K562 (cell line): Measurements from ENCODE around the gene TMEM247. TPM values are rescaled to one million over a fixed set of nuclear protein-coding genes. Genes with fewer than 3 reads are reported as not detected.

ENCODE experiments used
- ATAC-seq: fragments of 200-7000 bp; cut with Tn5 transposase; 3 replicates; pipeline ENCODE4 v1.9.1; 2020; ENCODE audit warnings: moderate library complexity
- BruUV-seq: library from RNA; stranded (reverse); fragments of 400-500 nt; replicated peaks from 2 replicates; lab custom pipeline; 2021; lab: Mats Ljungman, UMichigan
- CTCF ChIA-PET: fragments of 300-600 bp; formaldehyde crosslinking; extraction: SDS; loops from one replicate; lab custom pipeline; 2021; ENCODE audit warnings: low intra/inter-chr PET ratio; lab: Yijun Ruan, JAX
- POLR2A ChIA-PET: fragments of 300-600, 350-650 bp; sonication (Branson Sonifier 250); formaldehyde crosslinking; extraction: SDS; loops from one replicate; lab custom pipeline; 2021; ENCODE audit warnings: antibody characterized with exemption, inconsistent platforms; lab: Yijun Ruan, JAX
- DNase-seq, 4 experiments: peaks; one replicate each; pipeline versions ENCODE4 v3.0.0 to v3.0.0-alpha.2; 2011 to 2018; ENCODE audit warnings: low spot score in 3 of 4, mixed read lengths in 3 of 4; ENCODE audit errors: extremely low read depth in 1 of 4
- FAIRE-seq: peaks from 2 replicates; lab custom pipeline; 2011; peaks lifted over from hg19 to GRCh38; lab: Jason Lieb, UNC
- H2AFZ ChIP-seq: 2 replicates; pipeline ENCODE4 v1.6.0; 2011; ENCODE audit warnings: low read depth, low read length, control low read depth, inconsistent platforms
- H3K27ac ChIP-seq: fragments of 200-600 bp; 3 replicates; pipeline ENCODE4 v1.8.0; 2011; ENCODE audit warnings: low read depth, mild to moderate bottlenecking, control low read depth, inconsistent platforms, low read length, moderate library complexity, mixed read lengths; ENCODE audit errors: extremely low read depth
- H3K27me3 ChIP-seq, 2 experiments: fragments of 300-600 bp in 1 of 2; 2 replicates in 1 of 2; 3 replicates in 1 of 2; pipeline versions ENCODE4 v1.6.0 to v1.8.0; 2011; ENCODE audit warnings: inconsistent platforms in 2 of 2, low read length in 2 of 2, mild to moderate bottlenecking in 1 of 2, mixed read lengths in 1 of 2, moderate library complexity in 1 of 2; ENCODE audit not compliant: control insufficient read depth in 2 of 2, insufficient read depth in 2 of 2
- H3K36me3 ChIP-seq: fragments of 300-600 bp; 3 replicates; pipeline ENCODE4 v1.8.0; 2011; ENCODE audit warnings: mild to moderate bottlenecking, low read length, inconsistent platforms; ENCODE audit not compliant: control insufficient read depth, insufficient read depth
- H3K4me1 ChIP-seq, 2 experiments: fragments of 200-600 bp in 1 of 2; replicated peaks in 1 of 2; 2 replicates in 1 of 2; 3 replicates in 1 of 2; pipeline versions ENCODE4 v1.5.1 to v1.8.0; 2011; ENCODE audit warnings: inconsistent platforms in 2 of 2, low read length in 2 of 2, mild to moderate bottlenecking in 1 of 2, mixed read lengths in 1 of 2, moderate library complexity in 1 of 2; ENCODE audit not compliant: control insufficient read depth in 2 of 2, insufficient read depth in 2 of 2
- H3K4me2 ChIP-seq: 2 replicates; pipeline ENCODE4 v1.6.1; 2011; ENCODE audit warnings: low read length, control low read depth, inconsistent platforms, mixed read lengths; ENCODE audit not compliant: insufficient read depth
- H3K4me3 ChIP-seq: fragments of 200-600 bp; sonication (generic), shearing (Covaris generic); 2 replicates; pipeline ENCODE4 v1.5.1; 2016; ENCODE audit warnings: control low read depth, inconsistent platforms
- H3K79me2 ChIP-seq: fragments of 200-600 bp; 3 replicates; pipeline ENCODE4 v1.8.0; 2011; ENCODE audit warnings: low read length, inconsistent platforms; ENCODE audit not compliant: control insufficient read depth, insufficient read depth
- H3K9ac ChIP-seq, 2 experiments: 2 replicates each; pipeline versions ENCODE4 v1.6.0 to v1.6.1; 2011; ENCODE audit warnings: low read depth in 2 of 2, low read length in 2 of 2, control low read depth in 1 of 2, inconsistent platforms in 1 of 2, mild to moderate bottlenecking in 1 of 2, mixed read lengths in 1 of 2; ENCODE audit not compliant: insufficient read depth in 1 of 2
- H3K9me1 ChIP-seq: one replicate; pipeline ENCODE4 v1.6.0; 2011; ENCODE audit warnings: inconsistent platforms, mild to moderate bottlenecking, low read length, moderate library complexity; ENCODE audit not compliant: control insufficient read depth, insufficient read depth
- H3K9me3 ChIP-seq: replicated peaks from 2 replicates; pipeline ENCODE4 v1.5.1; 2011; ENCODE audit warnings: low read depth, low read length, inconsistent platforms; ENCODE audit not compliant: control insufficient read depth, insufficient read depth
- H4K20me1 ChIP-seq: replicated peaks from 2 replicates; pipeline ENCODE4 v1.6.1; 2011; ENCODE audit warnings: low read length, inconsistent platforms, mixed read lengths; ENCODE audit not compliant: control insufficient read depth, insufficient read depth
- ARID1B ChIP-seq: fragments of 450-650 bp; IDR thresholded peaks from 2 replicates; pipeline ENCODE4 v1.6.1; 2016; ENCODE audit warnings: antibody characterized with exemption, mild to moderate bottlenecking, inconsistent platforms
- HMG20A ChIP-seq: fragments of 450-650 bp; formaldehyde crosslinking; conservative IDR thresholded peaks from 2 replicates; pipeline ENCODE4 v1.4.0; 2020; ENCODE audit warnings: mild to moderate bottlenecking, mixed read lengths
- KLF10 ChIP-seq: fragments of 250-450 bp; sonication (Bioruptor Pico); IDR thresholded peaks from 2 replicates; pipeline ENCODE4 v1.6.1; 2021; ENCODE audit warnings: matching md5 sums
- L3MBTL2 ChIP-seq: fragments of 450-650 bp; IDR thresholded peaks from 2 replicates; pipeline ENCODE4 v1.6.1; 2016; ENCODE audit warnings: mild to moderate bottlenecking, moderate library complexity
- VEZF1 ChIP-seq: fragments of 200-800 bp; sonication (Bioruptor generic); IDR thresholded peaks from 2 replicates; pipeline ENCODE4 v1.6.1; 2017; ENCODE audit warnings: missing genetic modification characterization, missing compliant biosample characterization
- ZNF24 ChIP-seq: fragments of 450-650 bp; IDR thresholded peaks from 2 replicates; pipeline ENCODE4 v1.6.1; 2016
- ZNF263 ChIP-seq: sonication (generic); formaldehyde crosslinking; IDR thresholded peaks from 2 replicates; pipeline ENCODE4 v1.8.0; 2022; ENCODE audit warnings: mild to moderate bottlenecking, missing genetic modification reagents, borderline replicate concordance
- WGBS: fragments of 100-300 bp; shearing (Covaris generic); methylation state at CpG from one replicate; pipeline ENCODE4 v1.1.6; 2016; ENCODE audit warnings: low coverage, mixed read lengths; ENCODE audit not compliant: insufficient coverage; ENCODE audit errors: missing lambda C conversion rate; 5-methylcytosine and 5-hydroxymethylcytosine counted together
- in situ Hi-C: fragments of 300-500 bp; cut with MboI; formaldehyde crosslinking; loops from 4 replicates; pipeline ENCODE4 v1.15.0; 2018; ENCODE audit warnings: inconsistent platforms, mixed read lengths
- intact Hi-C: fragments of 100-400 bp; cut with micrococcal nuclease; formaldehyde crosslinking; loops from 2 replicates; pipeline ENCODE4 v1.14.2; 2022
- polyA plus RNA-seq, 8 experiments: library from polyadenylated mRNA; depleted of rRNA in 4 of 8; stranded (reverse) in 5 of 8; unstranded in 3 of 8; fragments of >200 nt; fragmentation: Nextera tagmentation in 2 of 8; fragmentation: Illumina TruSeq in 1 of 8; extraction: Ambion mirVana in 2 of 8; extraction: Trizol in 1 of 8; gene quantifications; 2 replicates each; pipeline versions ENCODE4 v1.2.1 to v1.2.3, GENCODE V29; 2011 to 2014; ENCODE audit warnings: inconsistent platforms in 1 of 8, missing spikeins in 1 of 8
- total RNA-seq, 7 experiments: library from RNA; depleted of rRNA in 6 of 7; stranded (reverse); fragments of >200 nt in 6 of 7; fragmentation: Illumina TruSeq in 2 of 7; extraction: Trizol in 2 of 7; gene quantifications; 2 replicates each; pipeline versions ENCODE4 v1.2.1 to v1.2.3, GENCODE V29; 2011 to 2021; ENCODE audit warnings: low replicate concordance in 1 of 7

TMEM247 gene
- total and polyA plus RNA-seq, 9 of the 15 experiments (the other 6 are each of a cell fraction or from before 2014, with no cell fraction given) = 0.24 to 4.7 (median 3.1) TPM

GRCh38 chr2:46470114-46470628, 9.2 kb upstream of the TMEM247 start:
- Histone ChIP-seq H3K9me3 (no peaks in the 10 kb centered on the region), H3K36me3 (no peaks in the 10 kb centered on the region), H3K79me2 (no peaks in the 10 kb centered on the region), H3K27ac (no peak overlapping the region), H2AFZ (peak overlapping the region; percentile 72)
- in situ Hi-C loops = no loop called here
- CTCF ChIA-PET = no interaction called here
- no TSS peak for BruUV-seq
- peak; percentile 28; the same call in 1 of the 3 replicates for ATAC-seq
- TF ChIP-seq ZNF263 (CRISPR knock-in tag) (peak; percentile 30; the same call in 1 of the 2 replicates), ARID1B (no peak), L3MBTL2 (no peak), ZNF24 (no peak)
- TF ChIP-seq, all 486 proteins: peak for 1
- Histone ChIP-seq H4K20me1 (no peaks in the 10 kb centered on the region), H3K4me2 (no peak overlapping the region), H3K4me3 (no peak overlapping the region), H3K27me3 (no peaks in the 10 kb centered on the region), H3K9me1 (no peaks in the 10 kb centered on the region), H3K9ac (no peak overlapping the region), H3K4me1 (peaks cover 0 to 10% of the 10 kb centered on the region in 2 experiments; a peak in 3 of 5 replicates)
- 48% methylated on average over 7 of the region's 7 CpGs for WGBS
- DNase-seq (no peak), FAIRE-seq (no peak)
- intact Hi-C loops = no loop called here
- POLR2A ChIA-PET = interaction anchor here (0.6 to 1.9 kb wide), 3 partner anchors 11 to 429 kb away, joined by 3 to 4 read pairs (median 4); no protein-coding TSS in a partner anchor

GRCh38 chr2:46471019-46471583, 8.3 kb upstream of the TMEM247 start:
- in situ Hi-C loops (no loop called here), intact Hi-C loops (no loop called here)
- no peaks in the 10 kb centered on the region for H3K79me2 ChIP-seq
- no peak overlapping the region for H3K4me2 ChIP-seq
- no TSS peak for BruUV-seq
- H3K4me1 ChIP-seq = peaks cover 0 to 10% of the 10 kb centered on the region in 2 experiments; a peak in 3 of 5 replicates
- H3K27me3 ChIP-seq = no peaks in the 10 kb centered on the region
- POLR2A ChIA-PET = no interaction called here
- H3K4me3 ChIP-seq = no peak overlapping the region
- FAIRE-seq (no peak), DNase-seq (no peak), ATAC-seq (no peak)
- no peak overlapping the region for H3K9ac ChIP-seq
- H3K36me3 ChIP-seq = no peaks in the 10 kb centered on the region
- H4K20me1 ChIP-seq = no peaks in the 10 kb centered on the region
- H3K9me1 ChIP-seq = no peaks in the 10 kb centered on the region
- WGBS = 28% methylated on average over 5 of the region's 5 CpGs
- H3K9me3 ChIP-seq = no peaks in the 10 kb centered on the region
- H2AFZ ChIP-seq = no peak overlapping the region
- H3K27ac ChIP-seq = no peak overlapping the region
- CTCF ChIA-PET = no interaction called here
- no peak for TF ChIP-seq KLF10
- no peak for TF ChIP-seq VEZF1 (CRISPR knock-in tag)
- TF ChIP-seq HMG20A (CRISPR knock-in tag) = no peak
